Psoas muscle (tissue), 8 donors: ENCODE data around the gene KCNMB2. TPM values are rescaled to one million over a fixed set of nuclear protein-coding genes. Genes with fewer than 3 reads are reported as not detected.

Experiments
- ATAC-seq, 4 donors: fragments of 200-7000 bp; cut with Tn5 transposase; one replicate each; pipeline ENCODE4 v1.9.1; 2020; ENCODE audit warnings: moderate library complexity in 3 of 4, mild to moderate bottlenecking in 2 of 4
- DNase-seq, 2 donors: peaks; one replicate each; pipeline ENCODE4 v3.0.0-alpha.2; 2020
- H3K27ac ChIP-seq: fragments of 200-600 bp; one replicate; pipeline ENCODE4 v1.8.0; 2022
- H3K27me3 ChIP-seq, 3 donors: fragments of 200-600 bp in 1 of 3; one replicate each; pipeline versions ENCODE4 v1.6.1 to v1.8.0; 2013 to 2022; ENCODE audit warnings: low read length in 2 of 3, mild to moderate bottlenecking in 2 of 3, moderate library complexity in 1 of 3; ENCODE audit not compliant: insufficient read depth in 3 of 3
- H3K36me3 ChIP-seq, 2 donors: fragments of 200-600 bp in 1 of 2; one replicate each; pipeline versions ENCODE4 v1.6.1 to v1.8.0; 2013 to 2022; ENCODE audit warnings: low read depth in 1 of 2, mild to moderate bottlenecking in 1 of 2, moderate library complexity in 1 of 2; ENCODE audit not compliant: insufficient read depth in 1 of 2
- H3K4me1 ChIP-seq: fragments of 200-600 bp; one replicate; pipeline ENCODE4 v1.8.0; 2022
- H3K4me3 ChIP-seq: fragments of 200-600 bp; one replicate; pipeline ENCODE4 v1.8.0; 2022; ENCODE audit warnings: mild to moderate bottlenecking
- H3K9me3 ChIP-seq: fragments of 200-600 bp; one replicate; pipeline ENCODE4 v1.8.0; 2022
- CTCF ChIP-seq: fragments of 200-600 bp; IDR thresholded peaks from one replicate; pipeline ENCODE4 v1.8.0; 2022; ENCODE audit warnings: antibody characterized with exemption
- WGBS, 3 donors: extraction: QIAGEN DNeasy Blood & Tissue Kit; methylation state at CpG; one replicate each; pipeline versions ENCODE4 v1.1.6 to v1.1.7; 2013; 5-methylcytosine and 5-hydroxymethylcytosine counted together
- intact Hi-C, 2 donors: fragments of 100-400 bp; cut with DNase I; formaldehyde crosslinking; loops; one replicate each; pipeline versions ENCODE4 v1.11.0 to v1.14.2; 2022
- polyA plus RNA-seq, 3 donors: library from polyadenylated mRNA; stranded (reverse); fragments of 200-250 nt; gene quantifications; one replicate each; pipeline ENCODE4 v1.2.3, GENCODE V29; 2013
- total RNA-seq, 4 donors: library from RNA; stranded (reverse); fragmentation: NEBNext Ultra II Directional in 2 of 4; extraction: Animal tissue kit (Norgen Biotek cat#: 25700) in 2 of 4; gene quantifications; one replicate each; pipeline versions ENCODE4 v1.2.1 to v1.2.4, GENCODE V29; 2021 to 2023
- donor health status: healthy with polysubstance abuse.
- donor health status: DM: no; HTN: no; CAD: no; lungs with moderate emphysema.
- donor health status: Bipolar disorder and iron deficiency.
- donor health status: healthy.
- donor health status: DM: yes; HTN: yes; CAD: no.
- donor health status: DM: no; HTN: no; CAD: no.
- donor health status: DM: no; HTN: no; CAD: no.
- donor health status: DM: yes; HTN: yes; CAD: no.

The KCNMB2 gene
- total and polyA plus RNA-seq, 7 donors, result not detected

DNA sequence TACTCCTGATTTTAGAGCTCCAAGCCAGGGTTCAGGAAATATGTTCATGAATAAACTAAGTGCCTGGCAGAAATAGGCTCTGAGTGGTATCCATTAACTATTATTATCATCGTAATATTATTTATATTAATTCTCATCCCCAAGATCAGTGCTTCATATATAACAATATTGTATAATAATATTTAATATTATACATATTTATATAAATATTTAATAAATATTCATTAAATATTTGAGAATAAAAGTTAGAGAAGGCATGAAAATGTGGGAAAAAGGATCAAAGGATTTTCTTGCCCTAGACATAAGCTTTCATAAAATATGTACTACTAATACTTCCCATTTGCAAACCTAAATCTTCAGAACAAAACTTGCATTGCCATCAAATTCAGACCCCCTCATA lies 338.9 kb downstream of the KCNMB2 start:
- no peaks in the 10 kb centered on the region for H3K4me1 ChIP-seq
- H3K36me3 ChIP-seq, result no peaks in the 10 kb centered on the region
- intact Hi-C loops, result no loop called here
- no peaks in the 10 kb centered on the region for H3K9me3 ChIP-seq
- ATAC-seq (no peak), DNase-seq (no peak)
- no peaks in the 10 kb centered on the region for H3K27me3 ChIP-seq
- H3K27ac ChIP-seq, result no peak overlapping the region
- no peak overlapping the region for H3K4me3 ChIP-seq
- no peak for TF ChIP-seq CTCF
- WGBS, 3 donors, result 88 to 98% (median 91%) methylated on average over 1 of the region's 1 CpG

DNA sequence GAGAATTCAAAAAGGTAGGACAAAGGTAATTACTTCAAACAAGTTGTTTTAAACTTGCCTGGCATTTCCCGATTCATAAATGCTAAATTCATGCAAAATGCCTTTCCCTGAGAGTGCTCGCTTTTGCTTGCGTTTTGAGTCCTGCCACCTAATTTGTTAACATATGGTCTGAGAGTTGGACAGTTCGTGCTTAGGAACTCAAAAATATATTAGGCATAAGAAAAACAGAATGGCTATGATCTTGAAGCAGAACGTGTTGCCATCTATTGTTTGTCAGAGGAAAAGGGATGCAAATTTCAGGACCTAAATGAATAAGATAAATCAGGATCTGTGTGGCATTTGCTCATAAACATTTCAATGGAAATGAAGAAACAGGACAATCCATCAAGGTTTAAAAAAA lies 339.6 kb downstream of the KCNMB2 start:
- DNase-seq, result no peak
- intact Hi-C loops, result no loop called here
- no peak overlapping the region for H3K4me3 ChIP-seq

DNA sequence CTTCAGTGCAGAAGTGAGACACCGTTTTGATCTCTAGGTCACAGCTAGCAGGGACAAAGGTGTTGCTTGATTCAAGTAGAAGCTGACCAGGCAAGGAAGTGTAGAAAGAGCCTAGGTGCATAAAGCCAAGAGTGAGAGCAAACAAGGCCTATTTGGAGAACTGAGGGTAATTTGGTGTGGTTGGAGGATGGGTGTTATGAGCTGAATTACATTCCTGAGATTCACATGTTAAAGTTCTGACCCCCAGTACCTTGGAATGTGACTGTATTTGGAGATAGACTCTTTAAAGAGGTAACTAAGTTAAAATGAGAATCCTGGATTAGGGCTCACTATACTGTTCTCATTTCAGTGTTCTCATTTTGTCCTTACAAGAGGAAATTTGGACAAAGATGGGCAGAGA lies 344.0 kb downstream of the KCNMB2 start:
- Histone ChIP-seq H3K4me1 (no peaks in the 10 kb centered on the region), H3K36me3 (no peaks in the 10 kb centered on the region), H3K27me3 (no peaks in the 10 kb centered on the region), H3K9me3 (no peaks in the 10 kb centered on the region), H3K27ac (no peak overlapping the region), H3K4me3 (no peak overlapping the region)
- ATAC-seq (no peak), DNase-seq (no peak)
- intact Hi-C loops, result no loop called here
- 76 to 85% (median 83%) methylated on average over 1 of the region's 1 CpG for WGBS, 3 donors
- TF ChIP-seq CTCF, result no peak

More for the DNA sequence above, 339.6 kb downstream of the KCNMB2 start:
- no peak for ATAC-seq
- Histone ChIP-seq H3K27ac (no peak overlapping the region), H3K36me3 (no peaks in the 10 kb centered on the region), H3K9me3 (no peaks in the 10 kb centered on the region), H3K27me3 (no peaks in the 10 kb centered on the region), H3K4me1 (no peaks in the 10 kb centered on the region)
- TF ChIP-seq CTCF, result no peak
- WGBS, 3 donors, result 63 to 66% (median 64%) methylated on average over 5 of the region's 5 CpGs
